WERI-Rb-1 (cell line): ENCODE measurements around the gene RAB3C.

ENCODE experiments used
- DNase-seq: peaks from one replicate; pipeline ENCODE4 v3.0.0-alpha.2; 2020
- H3K27ac ChIP-seq: fragments of 250-450 bp; sonication (Bioruptor Pico); 2 replicates; pipeline ENCODE4 v1.5.1; 2020; ENCODE audit warnings: mild to moderate bottlenecking, moderate library complexity
- H3K27me3 ChIP-seq: fragments of 250-450 bp; sonication (Bioruptor Pico); 2 replicates; pipeline ENCODE4 v1.5.1; 2021; ENCODE audit warnings: mild to moderate bottlenecking, low read depth, moderate library complexity; ENCODE audit not compliant: insufficient read depth, severe bottlenecking
- H3K36me3 ChIP-seq: fragments of 250-450 bp; sonication (Bioruptor Pico); 2 replicates; pipeline ENCODE4 v1.5.1; 2020; ENCODE audit warnings: mild to moderate bottlenecking, moderate library complexity
- H3K4me3 ChIP-seq: 2 replicates; pipeline ENCODE4 v1.5.1; 2011; ENCODE audit warnings: low read depth, mild to moderate bottlenecking, control low read depth, low read length
- H3K9me3 ChIP-seq: fragments of 250-450 bp; sonication (Bioruptor Pico); 2 replicates; pipeline ENCODE4 v1.5.1; 2021; ENCODE audit warnings: mild to moderate bottlenecking, moderate library complexity; ENCODE audit not compliant: severe bottlenecking
- TF ChIP-seq, protein P1 (sequence below): IDR thresholded peaks from 2 replicates; pipeline ENCODE4 v1.5.1; 2011; ENCODE audit warnings: low read depth, mild to moderate bottlenecking, control low read depth, inconsistent platforms, low read length

RAB3C gene

GRCh38 chr5:58828258-58828657, 245.4 kb downstream of the RAB3C start:
- no peaks in the 10 kb centered on the region for H3K27me3 ChIP-seq
- H3K4me3 ChIP-seq: no peak overlapping the region
- no peak for DNase-seq
- no peak overlapping the region for H3K27ac ChIP-seq
- TF ChIP-seq, protein P1, sequence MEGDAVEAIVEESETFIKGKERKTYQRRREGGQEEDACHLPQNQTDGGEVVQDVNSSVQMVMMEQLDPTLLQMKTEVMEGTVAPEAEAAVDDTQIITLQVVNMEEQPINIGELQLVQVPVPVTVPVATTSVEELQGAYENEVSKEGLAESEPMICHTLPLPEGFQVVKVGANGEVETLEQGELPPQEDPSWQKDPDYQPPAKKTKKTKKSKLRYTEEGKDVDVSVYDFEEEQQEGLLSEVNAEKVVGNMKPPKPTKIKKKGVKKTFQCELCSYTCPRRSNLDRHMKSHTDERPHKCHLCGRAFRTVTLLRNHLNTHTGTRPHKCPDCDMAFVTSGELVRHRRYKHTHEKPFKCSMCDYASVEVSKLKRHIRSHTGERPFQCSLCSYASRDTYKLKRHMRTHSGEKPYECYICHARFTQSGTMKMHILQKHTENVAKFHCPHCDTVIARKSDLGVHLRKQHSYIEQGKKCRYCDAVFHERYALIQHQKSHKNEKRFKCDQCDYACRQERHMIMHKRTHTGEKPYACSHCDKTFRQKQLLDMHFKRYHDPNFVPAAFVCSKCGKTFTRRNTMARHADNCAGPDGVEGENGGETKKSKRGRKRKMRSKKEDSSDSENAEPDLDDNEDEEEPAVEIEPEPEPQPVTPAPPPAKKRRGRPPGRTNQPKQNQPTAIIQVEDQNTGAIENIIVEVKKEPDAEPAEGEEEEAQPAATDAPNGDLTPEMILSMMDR: no peak
- no peaks in the 10 kb centered on the region for H3K9me3 ChIP-seq
- no peaks in the 10 kb centered on the region for H3K36me3 ChIP-seq

- H3K36me3 ChIP-seq: no peaks in the 10 kb centered on the region
- H3K9me3 ChIP-seq: peaks cover 2% of the 10 kb centered on the region
- no peak for DNase-seq
- H3K27ac ChIP-seq: peak overlapping the region; percentile 59
- H3K27me3 ChIP-seq: no peaks in the 10 kb centered on the region
- H3K4me3 ChIP-seq: no peak overlapping the region
- TF ChIP-seq, protein P1: no peak
Measured at GRCh38 chr5:58834242-58835225, 251.7 kb downstream of the RAB3C start.

GRCh38 chr5:58836351-58836750, 253.5 kb downstream of the RAB3C start:
- Histone ChIP-seq H3K4me3 (no peak overlapping the region), H3K36me3 (no peaks in the 10 kb centered on the region), H3K9me3 (peaks cover 2% of the 10 kb centered on the region), H3K27ac (no peak overlapping the region; the same call in 1 of the 2 replicates), H3K27me3 (no peaks in the 10 kb centered on the region)
- TF ChIP-seq, protein P1: no peak
- DNase-seq: no peak

DNA sequence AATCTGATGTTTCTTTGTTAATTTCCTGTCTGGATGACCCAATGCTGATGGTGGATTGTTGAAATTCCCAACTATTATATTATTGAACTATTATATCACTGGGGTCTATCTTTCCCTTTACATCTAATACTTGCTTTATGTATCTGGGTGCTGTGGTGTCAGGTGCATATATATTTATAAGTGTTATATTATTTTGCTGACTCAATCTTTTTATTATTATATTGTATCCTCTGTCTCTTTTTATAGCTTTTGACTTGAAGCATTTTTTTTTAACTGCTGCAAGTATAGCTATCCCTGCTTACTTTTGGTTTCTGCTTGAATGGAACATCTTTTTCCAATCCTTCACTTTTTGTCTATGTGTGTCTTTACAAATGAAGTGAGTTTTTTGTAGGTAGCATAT, 255.9 kb downstream of the RAB3C start:
- Histone ChIP-seq H3K27ac (no peak overlapping the region), H3K27me3 (no peaks in the 10 kb centered on the region), H3K36me3 (no peaks in the 10 kb centered on the region), H3K4me3 (no peak overlapping the region), H3K9me3 (peaks cover 2% of the 10 kb centered on the region)
- DNase-seq: no peak
- TF ChIP-seq, protein P1: no peak

DNA sequence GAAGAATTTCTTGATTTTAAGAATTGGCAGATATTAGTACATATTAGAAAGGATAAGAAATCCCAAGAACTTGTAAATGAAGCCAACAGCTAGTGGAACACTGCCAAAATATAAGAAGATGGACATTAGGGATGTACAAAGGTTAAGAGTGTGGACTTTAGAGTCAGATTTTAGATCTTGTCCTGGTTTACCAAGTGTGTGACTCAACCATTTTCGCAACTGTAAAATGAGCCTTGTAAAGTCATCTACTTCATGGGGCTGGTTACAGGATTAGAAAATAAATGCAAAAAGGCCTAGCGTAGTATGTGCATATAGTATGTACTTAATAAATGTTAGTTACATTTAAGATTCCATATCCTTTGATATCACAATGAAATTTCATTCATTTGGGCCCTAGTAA, 260.0 kb downstream of the RAB3C start:
- H3K36me3 ChIP-seq: no peaks in the 10 kb centered on the region
- H3K4me3 ChIP-seq: no peak overlapping the region
- TF ChIP-seq, protein P1: no peak
- no peak for DNase-seq
- H3K27ac ChIP-seq: no peak overlapping the region
- H3K9me3 ChIP-seq: peaks cover 2% of the 10 kb centered on the region
- no peaks in the 10 kb centered on the region for H3K27me3 ChIP-seq

GRCh38 chr5:58844395-58844794, 261.5 kb downstream of the RAB3C start:
- TF ChIP-seq, protein P1: no peak
- H3K4me3 ChIP-seq: no peak overlapping the region
- no peak for DNase-seq
- H3K27me3 ChIP-seq: no peaks in the 10 kb centered on the region
- H3K9me3 ChIP-seq: peaks cover 2% of the 10 kb centered on the region
- no peak overlapping the region for H3K27ac ChIP-seq
- no peaks in the 10 kb centered on the region for H3K36me3 ChIP-seq
